ENCODE results near the gene SPI1. TPM values are rescaled to one million over a fixed set of nuclear protein-coding genes. Genes with fewer than 3 reads are reported as not detected.

Gene SPI1
- total RNA-seq, 1 experiment from 2014 or later, result not detected

- Histone ChIP-seq H2BK5ac (ENCODE audit: insufficient read length, low read length) (no peak within 1 kb of the TSS), H3K79me2 (ENCODE audit: insufficient read depth, low read length) (no peaks in the 10 kb centered on the region; the same call in 1 of the 2 replicates), H3T11ph (ENCODE audit: low read length) (peak within 1 kb of the TSS; percentile 90), H2BK120ac (ENCODE audit: low read depth, low read length, poor library complexity, severe bottlenecking) (no peak within 1 kb of the TSS), H3K23me2 (ENCODE audit: insufficient read length, low read depth, low read length, poor library complexity, severe bottlenecking) (peaks cover 7% of the 10 kb centered on the region), H3K27ac (ENCODE audit: insufficient read length, low read depth, low read length) (no peak within 1 kb of the TSS), H4K20me1 (ENCODE audit: control insufficient read depth, insufficient read depth, insufficient read length) (peaks cover 3% of the 10 kb centered on the region), H4K5ac (ENCODE audit: insufficient read length, low read depth, low read length) (peak within 1 kb of the TSS; percentile 96), H3K4ac (ENCODE audit: low read depth, low read length) (no peak within 1 kb of the TSS; the same call in none of the 2 replicates), H3K4me2 (ENCODE audit: insufficient read depth, insufficient read length, low read length) (peak within 1 kb of the TSS; percentile 91), H3K9me3 (ENCODE audit: control insufficient read depth, low read depth, low read length) (no peaks in the 10 kb centered on the region), H3K56ac (ENCODE audit: insufficient read length, low read depth, low read length) (no peak within 1 kb of the TSS), H3K27me3 (ENCODE audit: insufficient read depth, low read length) (no peaks in the 10 kb centered on the region), H2AFZ (ENCODE audit: low read length) (peak within 1 kb of the TSS; percentile 27), H4K91ac (ENCODE audit: insufficient read length, low read depth, low read length) (no peak within 1 kb of the TSS), H2AK5ac (ENCODE audit: insufficient read length, low read length) (no peak within 1 kb of the TSS), H3K18ac (ENCODE audit: insufficient read length, low read depth, low read length) (peak within 1 kb of the TSS; percentile 98), H4K8ac (replicated peaks; ENCODE audit: insufficient read length, low read depth, low read length) (no peak within 1 kb of the TSS), H3K23ac (ENCODE audit: insufficient read length, low read depth, low read length) (no peak within 1 kb of the TSS), H3K79me1 (ENCODE audit: insufficient read depth, low read depth, low read length, poor library complexity, severe bottlenecking) (peaks cover 9% of the 10 kb centered on the region), H3K14ac (ENCODE audit: insufficient read depth, low read length) (peak within 1 kb of the TSS; percentile 94), H3K9ac (ENCODE audit: extremely low read depth, insufficient read length, low read length) (peak within 1 kb of the TSS; percentile 90), H2BK12ac (ENCODE audit: insufficient read length, low read depth, low read length) (no peak within 1 kb of the TSS), H2BK20ac (ENCODE audit: low read depth, low read length, poor library complexity, severe bottlenecking) (no peak within 1 kb of the TSS), H3K4me1 (ENCODE audit: insufficient read depth, low read length) (peaks cover 3% of the 10 kb centered on the region; the same call in 1 of the 2 replicates), H2BK15ac (ENCODE audit: low read depth, low read length) (no peak within 1 kb of the TSS)
- Mint-ChIP-seq H3K4me1 (peaks cover 9 to 11% of the 10 kb centered on the region in 2 experiments), H3K36me3 (ENCODE audit: insufficient read depth in 1 of 3, low read depth in 3 of 3) (peaks cover 29 to 46% (median 46%) of the 10 kb centered on the region in 3 experiments; a peak in 6 of 7 replicates), H3K27ac (peak within 1 kb of the TSS; percentile 100), H3K4me3 (peak within 1 kb of the TSS; percentile 98 to 99), H3K9me3 (peaks cover 0 to 3% of the 10 kb centered on the region in 2 experiments; a peak in 2 of 5 replicates), H3K27me3 (ENCODE audit: low read depth) (no peaks in the 10 kb centered on the region)
- TF ChIP-seq CTCF (conservative IDR thresholded peaks at IDR 0.05), result no peak
- DNase-seq, result peak; percentile 95
- WGBS (ENCODE audit: extremely low coverage, insufficient read length, low lambda C conversion rate), result no CpG with 5 or more reads among the region's 62 CpGs
Observed at GRCh38 chr11:47426062-47426956, 48.0 kb upstream of the SPI1 start, which contains the start of gene PSMC3. Gene PSMC3, minus strand, starts transcription at chr11:47426439. Its CDS starts 160 bp downstream, at chr11:47426279.
